ENCODE results near the gene BMP7. TPM values are rescaled to one million over a fixed set of nuclear protein-coding genes. Genes with fewer than 3 reads are reported as not detected.

Gene BMP7
- total and polyA plus RNA-seq, 12 donors = 0.74 to 6.7 (median 2.2) TPM; not detected in 3

DNA sequence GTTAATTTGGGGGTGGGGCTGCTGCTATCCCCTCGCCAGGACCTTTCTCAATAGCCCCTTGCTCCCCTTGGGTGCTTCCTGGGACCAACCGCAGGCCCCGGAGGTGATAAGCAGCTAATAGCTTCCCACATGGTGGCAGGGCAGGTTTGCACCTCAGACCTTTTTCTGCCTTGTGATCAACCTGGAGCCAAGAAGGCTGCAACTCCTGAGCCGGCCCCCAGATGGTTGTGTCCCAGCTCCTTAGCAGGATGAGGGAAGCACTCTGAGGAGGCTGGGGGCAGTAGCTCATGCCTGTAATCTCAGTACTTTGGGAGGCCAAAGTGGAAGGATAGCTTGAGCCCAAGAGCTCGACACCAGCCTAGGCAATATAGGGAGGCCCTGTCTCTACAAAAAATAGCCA is 85.5 kb downstream of the BMP7 start:
- no peaks in the 10 kb centered on the region for H3K9me3 ChIP-seq (replicated peaks in 1 of 3)
- no peaks in the 10 kb centered on the region for H3K27me3 ChIP-seq
- no peaks in the 10 kb centered on the region for H3K36me3 ChIP-seq (replicated peaks in 1 of 2)
- H3K4me1 ChIP-seq (replicated peaks in 1 of 2) = no peaks in the 10 kb centered on the region
- 42 to 57% (median 49%) methylated on average over 4 to 5 of the region's 5 CpGs for WGBS, 4 donors
- no peak for DNase-seq
- TF ChIP-seq, protein P1, sequence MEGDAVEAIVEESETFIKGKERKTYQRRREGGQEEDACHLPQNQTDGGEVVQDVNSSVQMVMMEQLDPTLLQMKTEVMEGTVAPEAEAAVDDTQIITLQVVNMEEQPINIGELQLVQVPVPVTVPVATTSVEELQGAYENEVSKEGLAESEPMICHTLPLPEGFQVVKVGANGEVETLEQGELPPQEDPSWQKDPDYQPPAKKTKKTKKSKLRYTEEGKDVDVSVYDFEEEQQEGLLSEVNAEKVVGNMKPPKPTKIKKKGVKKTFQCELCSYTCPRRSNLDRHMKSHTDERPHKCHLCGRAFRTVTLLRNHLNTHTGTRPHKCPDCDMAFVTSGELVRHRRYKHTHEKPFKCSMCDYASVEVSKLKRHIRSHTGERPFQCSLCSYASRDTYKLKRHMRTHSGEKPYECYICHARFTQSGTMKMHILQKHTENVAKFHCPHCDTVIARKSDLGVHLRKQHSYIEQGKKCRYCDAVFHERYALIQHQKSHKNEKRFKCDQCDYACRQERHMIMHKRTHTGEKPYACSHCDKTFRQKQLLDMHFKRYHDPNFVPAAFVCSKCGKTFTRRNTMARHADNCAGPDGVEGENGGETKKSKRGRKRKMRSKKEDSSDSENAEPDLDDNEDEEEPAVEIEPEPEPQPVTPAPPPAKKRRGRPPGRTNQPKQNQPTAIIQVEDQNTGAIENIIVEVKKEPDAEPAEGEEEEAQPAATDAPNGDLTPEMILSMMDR (IDR thresholded peaks at IDR 0.05) = no peak
- no peak for TF ChIP-seq POLR2A (IDR thresholded peaks at IDR 0.05)
- intact Hi-C loops (cut with DNase I) = no loop called here
- H3K27ac ChIP-seq = no peak overlapping the region
- no peak overlapping the region for H3K4me3 ChIP-seq

DNA sequence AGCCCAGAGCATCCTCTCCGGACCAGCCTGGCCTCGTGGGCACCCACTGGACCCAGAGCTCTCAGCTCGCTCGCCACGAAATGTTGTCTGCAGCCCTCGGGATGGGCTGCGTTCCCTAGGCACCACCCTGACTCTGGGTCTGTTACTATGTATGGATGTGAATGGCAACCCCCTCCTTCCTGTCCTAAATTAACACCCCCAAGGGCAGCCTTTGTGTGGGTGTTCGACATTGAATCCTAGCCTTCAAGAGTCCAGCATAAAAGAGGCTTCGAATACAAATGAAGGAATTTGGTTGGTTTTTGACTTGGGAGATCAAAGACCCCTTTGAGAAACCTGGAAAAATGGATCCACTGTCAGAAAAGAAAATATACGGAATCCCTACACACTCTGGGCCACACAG is 86.1 kb downstream of the BMP7 start:
- no peak for TF ChIP-seq POLR2A (IDR thresholded peaks at IDR 0.05)
- TF ChIP-seq, protein P1 (IDR thresholded peaks at IDR 0.05) = no peak
- Histone ChIP-seq H3K27me3 (no peaks in the 10 kb centered on the region), H3K27ac (no peak overlapping the region), H3K9me3 (replicated peaks in 1 of 3) (no peaks in the 10 kb centered on the region), H3K36me3 (replicated peaks in 1 of 2) (no peaks in the 10 kb centered on the region), H3K4me3 (no peak overlapping the region), H3K4me1 (replicated peaks in 1 of 2) (no peaks in the 10 kb centered on the region)
- intact Hi-C loops (cut with DNase I) = no loop called here
- 67 to 73% (median 69%) methylated on average over 8 to 10 of the region's 10 CpGs for whole genome bisulfite sequencing, 4 donors
- DNase-seq = no peak

DNA sequence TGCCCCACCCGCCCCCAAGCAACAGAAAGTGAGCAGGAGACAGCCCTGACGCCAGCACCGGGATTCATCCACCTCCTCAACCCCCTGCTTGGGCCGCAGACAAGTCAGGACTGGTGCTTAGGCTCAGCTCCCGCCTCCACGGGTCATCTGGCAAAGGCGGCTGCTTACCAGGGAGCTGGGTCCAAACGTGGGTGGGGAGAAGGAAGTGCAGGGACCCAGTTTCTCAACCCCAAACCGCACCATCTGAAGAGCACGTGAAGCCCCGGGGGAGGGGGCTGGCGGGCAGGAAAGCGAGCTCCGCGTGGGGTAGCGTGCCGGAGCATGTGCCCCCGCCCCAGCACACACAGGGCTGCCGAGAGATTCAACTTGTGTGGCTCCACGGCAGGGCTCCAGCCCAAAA is 87.2 kb downstream of the BMP7 start:
- Histone ChIP-seq H3K27ac (no peak overlapping the region), H3K36me3 (replicated peaks in 1 of 2) (no peaks in the 10 kb centered on the region), H3K27me3 (no peaks in the 10 kb centered on the region), H3K4me1 (replicated peaks in 1 of 2) (no peaks in the 10 kb centered on the region), H3K9me3 (replicated peaks in 1 of 3) (no peaks in the 10 kb centered on the region), H3K4me3 (no peak overlapping the region)
- TF ChIP-seq, protein P1 (IDR thresholded peaks at IDR 0.05) = no peak
- TF ChIP-seq POLR2A (IDR thresholded peaks at IDR 0.05) = no peak
- DNase-seq = no peak
- 40 to 80% (median 71%) methylated on average over 1 to 20 of the region's 20 CpGs for WGBS, 4 donors
- intact Hi-C loops (cut with DNase I) = no loop called here

DNA sequence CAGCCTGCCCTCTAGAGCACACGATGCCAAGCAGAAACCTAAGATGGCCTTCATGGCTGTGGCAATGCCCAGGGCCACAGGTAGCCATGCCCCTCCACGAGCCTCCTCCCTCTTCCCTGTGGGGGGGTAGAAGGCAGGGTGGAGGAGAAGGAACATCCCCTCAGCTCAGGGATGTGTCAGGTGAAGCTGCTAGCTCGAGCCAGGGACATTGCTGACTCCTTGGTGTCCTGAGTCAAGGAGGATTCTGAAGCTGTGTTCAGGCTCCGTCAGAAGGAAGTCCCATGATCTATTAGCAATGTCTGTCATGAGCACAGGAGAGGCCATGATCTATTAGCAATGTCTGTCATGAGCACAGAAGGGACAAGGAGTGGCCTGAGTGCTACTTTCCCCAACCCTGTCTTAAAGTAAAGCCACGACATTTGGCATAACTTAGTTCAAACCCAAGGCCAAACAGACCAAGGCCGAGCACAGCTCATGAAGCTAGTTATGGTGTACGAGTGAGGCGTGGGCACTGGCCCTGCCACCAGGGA is 87.8 kb downstream of the BMP7 start:
- WGBS, 4 donors = 41 to 74% (median 60%) methylated on average over 6 to 8 of the region's 8 CpGs
- no peak overlapping the region for H3K27ac ChIP-seq
- intact Hi-C loops (cut with DNase I) = no loop called here
- no peak overlapping the region for H3K4me3 ChIP-seq
- H3K27me3 ChIP-seq = no peaks in the 10 kb centered on the region
- no peak for DNase-seq
- no peaks in the 10 kb centered on the region for H3K4me1 ChIP-seq (replicated peaks in 1 of 2)
- no peaks in the 10 kb centered on the region for H3K36me3 ChIP-seq (replicated peaks in 1 of 2)
- TF ChIP-seq, protein P1 (IDR thresholded peaks at IDR 0.05) = no peak
- no peak for TF ChIP-seq POLR2A (IDR thresholded peaks at IDR 0.05)
- no peaks in the 10 kb centered on the region for H3K9me3 ChIP-seq (replicated peaks in 1 of 3)

All from adrenal gland (tissue), 12 donors.